ENCODE results near the gene SLC23A2.

The SLC23A2 gene

GRCh38 chr20:4811661-4812181, 189.6 kb downstream of the SLC23A2 start:
- no peak for DNase-seq

- no peak for DNase-seq
Observed at GRCh38 chr20:4811257-4811656, 190.1 kb downstream of the SLC23A2 start.

- DNase-seq, result no peak
Observed at GRCh38 chr20:4810426-4811019, 190.8 kb downstream of the SLC23A2 start.

GRCh38 chr20:4809707-4810106, 191.6 kb downstream of the SLC23A2 start:
- peak; percentile 83 for DNase-seq

- DNase-seq, result no peak
Observed at GRCh38 chr20:4808872-4809271, 192.4 kb downstream of the SLC23A2 start.

GRCh38 chr20:4805663-4806449, 195.5 kb downstream of the SLC23A2 start:
- DNase-seq, result no peak

GRCh38 chr20:4802527-4802926, 198.8 kb downstream of the SLC23A2 start:
- no peak for DNase-seq
